Activated CD8-positive, alpha-beta T cell treated with anti-CD3 and anti-CD28 coated beads for 36 hours (primary cell): ENCODE data around the gene CLEC2B. TPM values are rescaled to one million over a fixed set of nuclear protein-coding genes. Genes with fewer than 3 reads are reported as not detected.
A peak's percentile ranks its signal among the peaks of the same experiment; 100 is the strongest.

Experiments
- ATAC-seq: fragments of 200-7000 bp; cut with Tn5 transposase; one replicate; pipeline ENCODE4 v1.10.0; 2021; ENCODE audit warnings: mild to moderate bottlenecking, moderate library complexity
- CTCF ChIA-PET: fragments of 350-600 bp; sonication (Branson Sonifier 250); formaldehyde crosslinking; loops from one replicate; lab custom pipeline; 2021; ENCODE audit warnings: antibody characterized with exemption; lab: Charles Lee
- POLR2A ChIA-PET: fragments of 350-600 bp; sonication (Branson Sonifier 250); formaldehyde crosslinking; loops from one replicate; lab custom pipeline; 2021; ENCODE audit warnings: antibody characterized with exemption; lab: Charles Lee
- DNase-seq: peaks from one replicate; pipeline ENCODE4 v3.0.0-alpha.2; 2020
- H3K27ac Mint-ChIP-seq: one replicate; pipeline ENCODE4 v1.8.0; 2021; ENCODE audit warnings: mild to moderate bottlenecking, mixed read lengths
- H3K27me3 Mint-ChIP-seq: one replicate; pipeline ENCODE4 v1.8.0; 2021; ENCODE audit warnings: mixed read lengths
- H3K36me3 Mint-ChIP-seq: one replicate; pipeline ENCODE4 v1.8.0; 2021; ENCODE audit warnings: low read depth, mixed read lengths
- H3K4me1 Mint-ChIP-seq: one replicate; pipeline ENCODE4 v1.8.0; 2021; ENCODE audit warnings: low read depth, mixed read lengths
- H3K4me3 Mint-ChIP-seq: one replicate; pipeline ENCODE4 v1.8.0; 2021; ENCODE audit warnings: mild to moderate bottlenecking, moderate library complexity, mixed read lengths
- H3K9me3 Mint-ChIP-seq: one replicate; pipeline ENCODE4 v1.8.0; 2021; ENCODE audit warnings: mixed read lengths
- CTCF ChIP-seq: fragments of 200-600 bp; IDR thresholded peaks from one replicate; pipeline ENCODE4 v1.8.0; 2022; ENCODE audit warnings: antibody characterized with exemption, mild to moderate bottlenecking
- intact Hi-C: fragments of 100-400 bp; cut with micrococcal nuclease; formaldehyde crosslinking; loops from one replicate; pipeline ENCODE4 v1.10.0; 2022
- total RNA-seq, 2 experiments: library from RNA; stranded (reverse); gene quantifications; one replicate each; pipeline ENCODE4 v1.2.3, GENCODE V29; 2021

CLEC2B gene
- total RNA-seq, 2 experiments from 2014 or later = 38.4 to 43.2 TPM

GRCh38 chr12:9858135-9858534, 11.0 kb downstream of the CLEC2B start:
- peaks cover 7% of the 10 kb centered on the region for H3K9me3 Mint-ChIP-seq
- ATAC-seq (no peak), DNase-seq (no peak)
- ChIA-PET POLR2A (no interaction called here), CTCF (interaction anchor here (1.0 kb wide), 1 partner anchor 115 kb away, joined by 4 read pairs; no protein-coding TSS in a partner anchor)
- peaks cover 53% of the 10 kb centered on the region for H3K36me3 Mint-ChIP-seq
- intact Hi-C loops = no loop called here
- peaks cover 74% of the 10 kb centered on the region for H3K4me1 Mint-ChIP-seq
- TF ChIP-seq CTCF = no peak
- no peak overlapping the region for H3K27ac Mint-ChIP-seq
- H3K4me3 Mint-ChIP-seq = no peak overlapping the region
- no peaks in the 10 kb centered on the region for H3K27me3 Mint-ChIP-seq

- CTCF ChIA-PET = interaction anchor here (1.6 kb wide), 1 partner anchor 43 kb away, joined by 5 read pairs; no protein-coding TSS in a partner anchor
- ATAC-seq = no peak
- Mint-ChIP-seq H3K27ac (no peak overlapping the region), H3K27me3 (no peaks in the 10 kb centered on the region), H3K36me3 (peaks cover 56% of the 10 kb centered on the region), H3K4me3 (no peak overlapping the region), H3K4me1 (peaks cover 74% of the 10 kb centered on the region), H3K9me3 (no peaks in the 10 kb centered on the region)
- DNase-seq = no peak
- no peak for TF ChIP-seq CTCF
- POLR2A ChIA-PET = no interaction called here
- intact Hi-C loops = no loop called here
Observed at GRCh38 chr12:9856894-9857293, 12.3 kb downstream of the CLEC2B start.

GRCh38 chr12:9856151-9856550, 13.0 kb downstream of the CLEC2B start:
- peaks cover 72% of the 10 kb centered on the region for H3K4me1 Mint-ChIP-seq
- DNase-seq (no peak), ATAC-seq (no peak)
- no peak overlapping the region for H3K27ac Mint-ChIP-seq
- no peaks in the 10 kb centered on the region for H3K9me3 Mint-ChIP-seq
- ChIA-PET POLR2A (interaction anchor here (0.7 to 1.2 kb wide), 2 partner anchors 12 to 1204 kb away, joined by 3 to 4 read pairs; no protein-coding TSS in a partner anchor), CTCF (interaction anchor here (1.6 to 2.4 kb wide), 2 partner anchors 42 to 106 kb away, joined by 5 to 14 read pairs; no protein-coding TSS in a partner anchor)
- H3K27me3 Mint-ChIP-seq = no peaks in the 10 kb centered on the region
- peaks cover 60% of the 10 kb centered on the region for H3K36me3 Mint-ChIP-seq
- no peak overlapping the region for H3K4me3 Mint-ChIP-seq
- intact Hi-C loops = no loop called here
- TF ChIP-seq CTCF = no peak

GRCh38 chr12:9851927-9852326, 17.2 kb downstream of the CLEC2B start:
- CTCF ChIA-PET = interaction anchor here (0.8 to 1.8 kb wide), 5 partner anchors 35 to 158 kb away, joined by 3 to 13 read pairs (median 4); partner anchors contain the start of gene CLEC12B
- intact Hi-C loops = no loop called here
- Mint-ChIP-seq H3K4me3 (no peak overlapping the region), H3K36me3 (peaks cover 49% of the 10 kb centered on the region), H3K27ac (no peak overlapping the region), H3K27me3 (no peaks in the 10 kb centered on the region), H3K4me1 (peaks cover 44% of the 10 kb centered on the region), H3K9me3 (peaks cover 7% of the 10 kb centered on the region)
- POLR2A ChIA-PET = interaction anchor here (0.9 to 1.2 kb wide), 3 partner anchors 14 to 99 kb away, joined by 3 to 4 read pairs (median 3); no protein-coding TSS in a partner anchor
- no peak for TF ChIP-seq CTCF
- peak; percentile 49 for ATAC-seq
- DNase-seq = peak; percentile 32

GRCh38 chr12:9851050-9851449, 18.1 kb downstream of the CLEC2B start:
- peaks cover 46% of the 10 kb centered on the region for H3K36me3 Mint-ChIP-seq
- no peak for TF ChIP-seq CTCF
- intact Hi-C loops = no loop called here
- H3K4me3 Mint-ChIP-seq = no peak overlapping the region
- DNase-seq (no peak), ATAC-seq (no peak)
- peaks cover 38% of the 10 kb centered on the region for H3K4me1 Mint-ChIP-seq
- peaks cover 13% of the 10 kb centered on the region for H3K9me3 Mint-ChIP-seq
- no peak overlapping the region for H3K27ac Mint-ChIP-seq
- ChIA-PET CTCF (interaction anchor here (1.5 to 1.8 kb wide), 4 partner anchors 34 to 159 kb away, joined by 4 to 13 read pairs (median 4); partner anchors contain the start of gene CLEC12B), POLR2A (interaction anchor here (0.9 kb wide), 1 partner anchor 14 kb away, joined by 4 read pairs; no protein-coding TSS in a partner anchor)
- H3K27me3 Mint-ChIP-seq = no peaks in the 10 kb centered on the region
